KOPT-K1 (cell line): ENCODE data around the gene MRPL40.

Experiments used
- H3K27ac ChIP-seq: fragments of 200-600 bp; sonication (generic); 2 replicates; pipeline ENCODE4 v1.5.1; 2016; ENCODE audit warnings: antibody characterized with exemption, mild to moderate bottlenecking, low read depth, low read length; ENCODE audit not compliant: poor library complexity, severe bottlenecking
- H3K36me3 ChIP-seq: fragments of 200-600 bp; sonication (generic); 2 replicates; pipeline ENCODE4 v1.5.1; 2017; ENCODE audit warnings: antibody characterized with exemption, mild to moderate bottlenecking, low read length, moderate library complexity; ENCODE audit not compliant: insufficient read depth
- H3K9me3 ChIP-seq: fragments of 200-600 bp; sonication (generic); 2 replicates; pipeline ENCODE4 v1.5.1; 2017; ENCODE audit warnings: antibody characterized with exemption, low read length, mild to moderate bottlenecking; ENCODE audit not compliant: insufficient read depth, poor library complexity, severe bottlenecking

The MRPL40 gene

GRCh38 chr22:19432133-19432851 is at the start of gene MRPL40:
MRPL40 (plus strand) TSS chr22:19432545; CDS start chr22:19432555, 10 bp downstream.
- peak within 1 kb of the TSS; percentile 98 for H3K27ac ChIP-seq
- peaks cover 49% of the 10 kb centered on the region for H3K36me3 ChIP-seq
- H3K9me3 ChIP-seq = no peaks in the 10 kb centered on the region

- peaks cover 96% of the 10 kb centered on the region for H3K36me3 ChIP-seq
- no peak overlapping the region for H3K27ac ChIP-seq
- no peaks in the 10 kb centered on the region for H3K9me3 ChIP-seq
Observed at GRCh38 chr22:19383292-19383691, 49.1 kb upstream of the MRPL40 start.

GRCh38 chr22:19385221-19385906 is 47.0 kb upstream of the MRPL40 start:
- Histone ChIP-seq H3K36me3 (peaks cover 100% of the 10 kb centered on the region), H3K9me3 (no peaks in the 10 kb centered on the region), H3K27ac (no peak overlapping the region)

DNA sequence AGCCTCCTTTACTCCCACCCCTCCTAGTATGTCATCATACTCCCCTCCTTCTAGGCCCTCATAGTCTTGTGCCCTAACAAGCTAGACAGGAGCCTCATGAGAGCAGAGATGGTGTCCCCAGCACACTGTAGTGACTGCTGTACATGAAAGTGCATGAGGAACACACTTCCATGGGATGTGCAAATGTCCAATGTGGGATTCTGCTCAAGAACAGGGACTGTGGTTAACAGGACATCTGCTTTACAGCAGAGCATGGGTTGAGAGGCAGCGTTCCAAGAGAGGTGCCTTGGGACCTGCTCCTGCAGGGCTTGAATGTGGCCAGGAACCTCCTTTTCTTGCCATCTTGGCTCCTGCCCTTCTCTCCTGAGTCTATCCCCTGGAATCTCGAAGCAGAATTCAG is 46.1 kb upstream of the MRPL40 start:
- peaks cover 100% of the 10 kb centered on the region for H3K36me3 ChIP-seq
- H3K9me3 ChIP-seq = no peaks in the 10 kb centered on the region
- no peak overlapping the region for H3K27ac ChIP-seq

GRCh38 chr22:19387038-19387437 is 45.3 kb upstream of the MRPL40 start:
- Histone ChIP-seq H3K9me3 (no peaks in the 10 kb centered on the region), H3K36me3 (peaks cover 98% of the 10 kb centered on the region), H3K27ac (no peak overlapping the region)

- Histone ChIP-seq H3K36me3 (peaks cover 98% of the 10 kb centered on the region), H3K9me3 (no peaks in the 10 kb centered on the region), H3K27ac (no peak overlapping the region)
Observed at GRCh38 chr22:19387575-19387974, 44.8 kb upstream of the MRPL40 start.

- H3K36me3 ChIP-seq = peaks cover 97% of the 10 kb centered on the region
- H3K9me3 ChIP-seq = no peaks in the 10 kb centered on the region
- H3K27ac ChIP-seq = no peak overlapping the region
Observed at GRCh38 chr22:19393704-19394103, 38.6 kb upstream of the MRPL40 start.

GRCh38 chr22:19394274-19395050 is 37.9 kb upstream of the MRPL40 start:
- peaks cover 97% of the 10 kb centered on the region for H3K36me3 ChIP-seq
- H3K27ac ChIP-seq = no peak overlapping the region
- H3K9me3 ChIP-seq = no peaks in the 10 kb centered on the region

- Histone ChIP-seq H3K36me3 (peaks cover 96% of the 10 kb centered on the region), H3K9me3 (no peaks in the 10 kb centered on the region), H3K27ac (no peak overlapping the region)
Observed at GRCh38 chr22:19395276-19395675, 37.1 kb upstream of the MRPL40 start.

DNA sequence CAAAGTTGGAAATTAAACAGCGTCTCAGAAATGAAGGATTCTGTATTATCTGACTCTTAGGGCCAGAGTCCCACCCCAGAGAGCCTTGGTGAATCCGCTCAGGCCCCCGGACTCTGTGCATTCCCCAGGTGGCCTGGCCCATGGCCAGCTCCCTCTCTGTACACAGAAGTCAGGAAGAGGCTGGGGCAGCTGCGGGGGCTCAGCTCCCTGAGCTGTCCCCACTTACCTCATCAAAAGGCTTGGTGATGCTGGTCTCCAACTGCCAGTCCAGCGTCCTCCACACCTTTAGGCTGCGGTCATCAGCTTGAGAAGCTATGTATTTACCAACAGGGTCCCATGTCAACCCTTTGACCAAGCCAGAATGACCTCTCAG is 35.8 kb upstream of the MRPL40 start:
- Histone ChIP-seq H3K36me3 (peaks cover 98% of the 10 kb centered on the region), H3K27ac (no peak overlapping the region), H3K9me3 (no peaks in the 10 kb centered on the region)

DNA sequence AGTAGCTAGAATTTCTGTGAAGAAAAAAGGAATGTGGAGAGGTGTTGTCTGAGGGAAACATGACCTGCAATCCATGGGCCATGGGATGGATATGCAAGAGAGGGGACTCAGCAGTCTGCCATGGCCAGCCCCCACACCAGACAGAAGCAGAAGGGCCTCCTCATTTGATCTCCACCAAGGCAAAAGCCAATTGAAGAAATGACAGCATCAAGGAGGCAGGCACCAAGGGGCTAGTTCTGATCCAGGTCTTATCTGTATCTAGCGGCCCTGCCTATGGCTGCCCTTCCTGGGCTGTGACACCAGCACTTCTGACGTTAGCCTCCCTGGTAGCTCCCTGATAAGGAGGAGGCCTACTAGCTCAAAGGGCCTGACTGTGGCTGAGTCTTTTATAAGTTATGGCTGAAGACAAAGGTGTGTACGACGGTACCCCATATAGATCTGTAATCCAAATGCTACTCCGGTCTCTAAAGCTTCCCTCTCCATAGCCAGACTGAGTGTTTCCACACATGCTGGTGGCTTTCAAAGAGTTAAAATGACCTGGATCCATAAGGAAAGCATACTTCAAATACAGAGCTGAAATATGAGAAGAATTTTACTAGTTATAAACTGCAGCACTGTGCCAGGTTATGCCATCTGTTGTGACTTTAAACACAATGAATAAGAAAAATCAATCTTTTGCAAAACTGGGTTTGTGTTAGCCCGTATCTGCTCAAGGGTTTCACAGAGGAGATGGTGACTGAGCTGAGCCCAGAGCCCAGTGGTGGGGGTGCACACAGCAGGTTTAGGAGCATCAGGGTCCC is 35.2 kb upstream of the MRPL40 start:
- Histone ChIP-seq H3K27ac (no peak overlapping the region), H3K36me3 (peaks cover 98% of the 10 kb centered on the region), H3K9me3 (no peaks in the 10 kb centered on the region)

DNA sequence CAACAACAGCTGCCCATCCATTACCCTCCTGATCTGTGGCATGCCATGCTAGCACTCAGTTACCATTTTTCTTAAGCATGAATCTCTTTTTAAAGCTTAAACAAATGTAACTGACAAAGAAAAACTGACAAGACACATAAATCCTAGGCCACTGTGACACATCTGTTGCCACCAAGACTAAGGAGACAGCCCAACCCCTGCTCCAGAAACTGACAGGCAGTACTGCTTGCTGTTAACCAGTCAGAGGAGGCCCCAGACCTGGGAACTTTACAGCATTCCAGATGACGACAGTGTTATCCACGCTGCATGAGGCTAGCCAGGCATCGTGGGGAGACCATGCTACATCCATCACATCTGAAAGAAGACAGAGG is 34.6 kb upstream of the MRPL40 start:
- Histone ChIP-seq H3K36me3 (peaks cover 98% of the 10 kb centered on the region), H3K27ac (no peak overlapping the region), H3K9me3 (no peaks in the 10 kb centered on the region)

DNA sequence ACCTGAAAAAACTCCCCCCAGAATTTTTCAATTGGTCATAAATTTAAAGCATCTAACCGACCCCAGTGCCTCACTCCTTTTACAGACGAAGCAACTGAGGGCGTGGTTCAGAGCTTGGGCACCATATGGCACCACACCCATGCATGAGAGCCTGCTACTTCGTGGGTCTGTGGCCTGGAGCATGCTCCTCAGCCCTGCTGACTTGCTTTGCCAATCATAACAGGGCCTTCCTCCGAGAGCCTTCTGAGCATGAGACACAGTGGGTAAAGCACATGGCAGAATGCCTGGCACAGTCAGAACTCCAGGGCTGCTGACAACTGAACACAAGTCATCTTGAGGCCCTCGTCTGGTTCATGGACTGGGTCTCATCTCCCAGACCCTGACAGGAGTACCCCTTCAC is 34.1 kb upstream of the MRPL40 start:
- no peaks in the 10 kb centered on the region for H3K9me3 ChIP-seq
- H3K27ac ChIP-seq = peak overlapping the region; percentile 3
- H3K36me3 ChIP-seq = peaks cover 99% of the 10 kb centered on the region

- Histone ChIP-seq H3K36me3 (peaks cover 99% of the 10 kb centered on the region), H3K9me3 (no peaks in the 10 kb centered on the region), H3K27ac (peak overlapping the region; percentile 3)
Observed at GRCh38 chr22:19398652-19399051, 33.7 kb upstream of the MRPL40 start.

DNA sequence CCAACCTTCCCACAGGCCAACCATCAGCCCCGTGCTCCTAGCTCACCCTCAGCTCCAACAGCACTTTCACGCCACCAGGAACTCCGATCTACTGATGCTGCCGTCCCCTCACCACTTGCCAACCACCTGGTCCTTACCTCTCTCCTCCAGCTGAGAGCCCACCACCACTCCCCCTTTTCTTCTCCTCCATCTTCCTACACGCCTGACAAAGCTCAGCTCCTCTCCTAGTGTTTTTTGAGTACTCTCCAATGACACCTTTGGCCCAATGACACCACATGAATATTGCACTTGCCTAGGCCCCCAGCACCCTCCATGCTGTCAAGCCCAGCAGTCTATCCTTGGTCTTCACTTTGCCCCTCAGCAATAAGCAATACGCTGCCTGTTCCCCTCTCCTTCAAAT is 31.5 kb upstream of the MRPL40 start:
- peaks cover 99% of the 10 kb centered on the region for H3K36me3 ChIP-seq
- H3K9me3 ChIP-seq = no peaks in the 10 kb centered on the region
- H3K27ac ChIP-seq = no peak overlapping the region
